Activated CD8-positive, alpha-beta memory T cell treated with anti-CD3 and anti-CD28 coated beads for 4 hours (primary cell): Measurements from ENCODE around the gene THAP4.

ENCODE experiments used
- DNase-seq, 2 donors: peaks; one replicate each; pipeline ENCODE4 v3.0.0-alpha.2; 2020; ENCODE audit warnings: low read depth in 2 of 2

THAP4 gene

DNA sequence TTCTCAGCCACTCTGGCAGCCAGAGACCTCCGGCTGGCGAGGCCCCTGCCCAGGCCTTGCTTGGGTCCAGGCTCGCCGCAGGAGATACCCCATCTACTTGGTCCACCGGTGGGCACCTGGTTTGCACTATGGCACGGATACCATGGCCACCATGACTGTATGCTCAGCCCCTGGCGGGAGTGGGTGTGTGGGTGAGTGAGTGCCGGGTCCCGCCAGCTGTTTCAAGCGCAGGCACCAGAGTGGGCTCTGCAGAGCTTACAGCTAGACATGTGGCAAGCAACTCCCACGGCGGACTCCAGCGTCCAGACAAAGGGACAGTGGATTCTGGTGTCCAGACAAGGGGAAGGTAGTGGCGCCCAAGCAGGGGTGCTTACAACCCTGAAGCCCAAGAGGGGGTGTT, 2.0 kb upstream of the THAP4 start:
- DNase-seq, result no peak

- no peak for DNase-seq
These were observed 1.1 kb upstream of the THAP4 start for GRCh38 chr2:241637795-241638660.

- no peak for DNase-seq
These were observed 558 bp downstream of the THAP4 start for GRCh38 chr2:241636182-241637017.

- no peak for DNase-seq
These were observed 1.2 kb downstream of the THAP4 start for GRCh38 chr2:241635756-241636155.

DNA sequence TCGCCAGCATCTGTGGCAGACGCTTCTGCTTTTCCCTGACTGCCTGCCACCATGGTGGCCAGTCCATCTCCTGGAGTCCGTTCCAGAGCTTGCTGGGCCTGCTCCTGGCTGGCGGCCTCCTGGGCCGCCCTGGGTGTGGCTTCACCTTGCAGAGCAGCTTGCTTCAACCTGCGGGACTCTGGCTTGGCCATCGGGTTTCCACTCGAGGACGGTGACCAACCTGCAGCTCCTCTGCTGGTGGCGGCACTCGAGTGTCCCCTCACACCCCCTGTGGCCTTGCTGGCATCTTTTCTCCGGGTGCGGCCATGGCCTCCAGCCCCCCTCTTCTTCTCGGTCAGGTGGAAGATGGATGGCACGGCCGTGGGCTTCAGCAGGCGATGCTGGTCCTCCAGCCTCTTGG, 3.4 kb downstream of the THAP4 start:
- DNase-seq, result no peak

DNA sequence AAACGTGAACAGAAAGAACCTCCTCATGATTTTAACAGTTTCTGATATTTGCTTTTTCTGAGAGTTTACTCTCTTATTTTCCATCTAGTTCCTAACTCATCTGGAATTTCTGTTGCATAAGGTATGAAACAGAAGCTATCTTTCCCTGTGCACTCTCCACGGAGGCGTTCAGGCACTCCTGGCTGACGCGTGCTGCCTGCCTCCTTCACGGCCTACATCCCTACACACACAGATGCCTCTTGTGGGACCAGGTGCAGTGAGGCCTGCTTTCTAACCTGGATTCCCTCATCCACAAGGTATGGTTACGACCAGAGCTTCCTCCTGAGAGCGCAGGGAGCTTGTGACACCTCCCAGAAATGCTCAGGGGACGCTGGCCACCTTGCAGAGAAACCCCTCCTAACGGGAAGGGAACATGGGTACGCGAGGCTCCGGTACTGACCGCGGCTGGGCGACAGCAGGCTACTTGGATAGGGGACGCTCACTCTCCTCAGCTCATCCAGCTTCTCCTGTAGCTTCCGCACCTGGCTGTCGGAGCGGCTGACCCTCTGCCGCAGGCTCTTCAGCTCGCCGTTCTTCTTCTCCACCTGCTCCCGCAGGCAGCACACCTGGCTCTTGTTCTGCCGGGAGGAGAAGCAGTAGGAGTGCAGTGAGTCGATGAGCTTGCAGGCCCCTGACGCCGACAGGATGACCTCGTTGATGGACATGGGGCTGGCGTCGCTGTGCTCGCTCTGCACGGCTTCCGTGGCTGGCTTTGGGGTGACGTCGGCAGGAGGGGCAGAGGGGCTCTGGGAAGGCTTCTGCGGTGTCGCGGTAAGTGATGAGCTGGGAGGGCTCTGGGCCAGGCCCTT, 4.3 kb downstream of the THAP4 start:
- no peak for DNase-seq

- DNase-seq, result no peak
These were observed 7.1 kb downstream of the THAP4 start for GRCh38 chr2:241629762-241630435.

GRCh38 chr2:241627675-241628074, 9.3 kb downstream of the THAP4 start:
- no peak for DNase-seq

- DNase-seq, result no peak
These were observed 16.6 kb downstream of the THAP4 start for GRCh38 chr2:241620419-241620769.

DNA sequence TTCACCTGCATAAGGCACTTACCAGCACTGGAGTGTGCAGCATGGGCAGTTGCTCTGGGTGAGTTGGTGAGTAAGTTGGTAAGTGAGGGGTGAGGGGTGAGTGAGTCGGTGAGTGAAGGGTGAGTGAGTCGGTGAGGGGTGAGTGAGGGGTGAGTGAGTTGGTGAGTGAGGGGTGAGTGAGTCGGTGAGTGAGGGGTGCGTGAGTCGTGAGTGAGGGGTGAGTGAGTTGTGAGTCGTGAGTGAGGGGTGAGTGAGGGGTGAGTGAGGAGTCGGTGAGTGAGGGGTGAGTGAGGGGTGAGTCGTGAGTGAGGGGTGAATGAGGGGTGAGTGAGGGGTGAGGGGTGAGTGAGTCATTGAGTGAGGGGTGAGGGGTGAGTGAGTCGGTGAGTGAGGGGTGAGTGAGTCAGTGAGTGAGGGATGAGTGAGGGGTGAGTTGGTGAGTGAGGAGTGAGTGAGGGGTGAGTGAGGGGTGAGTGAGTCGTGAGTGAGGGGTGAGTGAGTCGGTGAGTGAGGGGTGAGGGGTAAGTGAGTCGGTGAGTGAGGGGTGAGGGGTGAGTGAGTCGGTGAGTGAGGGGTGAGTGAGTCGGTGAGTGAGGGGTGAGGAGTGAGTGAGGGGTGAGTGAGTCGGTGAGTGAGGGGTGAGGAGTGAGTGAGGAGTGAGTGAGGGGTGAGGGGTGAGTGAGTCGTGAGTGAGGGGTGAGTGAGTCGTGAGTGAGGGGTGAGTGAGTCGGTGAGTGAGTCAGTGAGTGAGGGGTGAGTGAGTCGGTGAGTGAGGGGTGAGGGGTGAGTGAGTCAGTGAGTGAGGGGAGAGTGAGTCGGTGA, 17.1 kb downstream of the THAP4 start:
- no peak for DNase-seq

DNA sequence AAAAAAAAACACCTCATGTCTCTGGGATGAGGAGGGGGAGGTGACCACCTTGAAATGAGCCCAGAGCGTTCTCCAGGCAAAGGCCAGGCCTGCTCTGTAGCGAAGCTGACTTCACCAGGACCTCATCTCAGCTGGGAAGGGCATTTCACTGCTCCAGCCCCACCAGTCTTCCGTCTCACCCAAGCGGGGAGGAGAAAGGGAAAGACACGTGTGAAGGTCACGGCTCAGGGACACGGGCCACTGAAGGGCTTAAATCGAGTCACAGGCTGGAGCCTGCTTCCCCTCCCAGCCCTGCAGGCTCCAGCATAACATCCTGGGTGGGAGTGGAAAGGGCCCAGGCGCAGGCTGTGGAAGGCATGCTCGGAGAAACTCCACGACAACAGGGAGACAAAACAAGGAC, 18.1 kb downstream of the THAP4 start:
- no peak for DNase-seq

DNA sequence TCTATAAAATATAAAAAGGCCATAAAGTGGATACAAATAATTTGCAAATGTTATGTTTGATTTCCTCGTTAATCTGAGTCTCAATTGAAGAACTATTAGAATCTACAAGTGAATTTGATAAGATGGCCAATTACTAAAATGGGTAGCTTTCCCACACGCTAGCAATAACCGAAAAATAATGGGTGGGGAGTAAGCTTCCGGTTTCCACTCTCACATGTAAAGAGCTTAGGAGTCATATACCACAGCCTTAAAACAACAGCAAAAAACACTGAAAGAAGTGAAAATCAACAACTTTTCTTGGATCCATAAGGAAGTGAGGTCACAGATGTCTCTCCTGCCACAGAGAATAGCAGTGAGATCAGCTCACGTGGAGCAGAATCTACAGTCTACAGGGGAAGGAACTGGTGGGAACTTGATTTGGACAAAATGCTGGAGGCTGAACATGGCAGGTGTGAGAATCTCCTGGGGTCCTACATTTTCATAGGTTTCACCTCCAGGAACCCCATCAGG, 18.6 kb downstream of the THAP4 start:
- no peak for DNase-seq

- no peak for DNase-seq
These were observed 19.4 kb downstream of the THAP4 start for GRCh38 chr2:241617431-241618154.

DNA sequence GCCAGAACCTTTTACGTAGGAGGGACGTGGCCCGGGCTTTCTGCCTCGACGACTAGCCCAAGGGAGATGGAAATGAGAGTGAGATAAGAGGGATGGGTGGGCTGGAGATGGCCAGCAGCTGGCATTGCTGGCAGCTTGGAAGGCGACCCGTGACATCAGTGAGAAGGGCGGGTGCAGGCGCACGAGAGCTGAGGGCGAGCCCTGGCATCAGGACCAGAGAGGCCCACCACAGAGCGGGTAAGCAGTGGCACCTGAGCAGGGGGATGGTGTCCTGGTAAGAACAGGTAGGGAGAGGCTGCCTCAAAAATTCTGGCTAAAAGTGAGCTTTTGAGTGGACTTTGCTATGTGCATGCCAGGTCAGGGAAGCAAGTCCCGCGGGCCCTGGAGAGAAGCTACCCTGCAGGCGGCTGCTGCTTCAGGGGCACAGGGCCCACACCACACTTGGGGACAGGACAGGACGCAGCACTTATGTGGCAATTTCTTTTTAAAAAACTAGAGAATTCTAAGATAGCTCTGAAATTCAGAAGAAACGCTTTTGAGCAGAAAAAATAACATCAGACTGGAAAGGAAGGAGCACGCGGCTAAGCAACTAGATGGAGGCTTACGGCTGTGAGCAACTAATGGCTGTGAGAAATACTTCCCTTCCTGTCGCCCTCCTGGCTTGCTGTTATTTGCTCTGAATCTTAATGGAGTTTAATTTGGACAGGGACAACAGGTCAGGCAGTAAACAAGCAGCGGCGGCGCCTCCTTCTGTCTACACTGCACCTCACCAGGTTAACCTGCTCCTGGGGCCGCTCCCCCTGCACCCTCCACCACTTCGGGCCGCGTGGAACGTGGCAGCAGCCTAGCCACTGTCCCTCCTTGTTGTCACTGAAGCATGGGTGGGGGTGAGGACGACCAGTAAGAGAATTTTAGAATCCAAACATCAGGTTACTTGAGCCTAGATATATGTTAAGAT, 20.5 kb downstream of the THAP4 start:
- no peak for DNase-seq

- no peak for DNase-seq
These were observed 21.4 kb downstream of the THAP4 start for GRCh38 chr2:241615522-241616052.

DNA sequence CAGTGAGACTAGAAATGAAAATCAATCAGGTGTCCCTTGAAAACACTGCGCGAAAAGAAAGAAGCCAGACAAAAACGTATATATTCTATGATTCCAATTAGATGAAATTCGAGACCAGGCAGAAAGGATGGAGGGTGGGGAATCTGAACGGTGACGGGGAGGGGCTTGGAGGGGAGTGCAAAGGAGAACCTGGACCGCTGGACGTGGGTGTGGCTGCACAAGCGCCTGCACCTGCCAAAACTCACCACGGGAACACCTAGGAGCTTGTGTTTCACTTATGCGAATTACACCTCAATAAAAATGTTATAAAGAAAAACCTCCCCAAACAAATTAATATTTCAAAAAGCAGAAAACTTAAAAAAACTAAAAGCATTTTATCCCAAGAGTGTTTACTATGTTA, 21.9 kb downstream of the THAP4 start:
- DNase-seq, result no peak

GRCh38 chr2:241613017-241613780, 23.8 kb downstream of the THAP4 start:
- no peak for DNase-seq
